IMR-90 (cell line): ENCODE results near the gene MAD2L2. TPM values are rescaled to one million over a fixed set of nuclear protein-coding genes. Genes with fewer than 3 reads are reported as not detected.

Experiments
- ATAC-seq: fragments of 200-7000 bp; cut with Tn5 transposase; 2 replicates; pipeline ENCODE4 v1.9.1; 2020; ENCODE audit warnings: low read depth, mild to moderate bottlenecking, moderate library complexity
- BruUV-seq: library from RNA; stranded (reverse); fragments of 400-500 nt; replicated peaks from 2 replicates; lab custom pipeline; 2021; lab: Mats Ljungman, UMichigan
- CTCF ChIA-PET: fragments of 300-600 bp; formaldehyde crosslinking; extraction: SDS; loops from one replicate; lab custom pipeline; 2021; ENCODE audit warnings: antibody characterized with exemption; lab: Yijun Ruan, JAX
- POLR2A ChIA-PET: fragments of 300-600 bp; sonication (Branson Sonifier 250); formaldehyde crosslinking; loops from one replicate; lab custom pipeline; 2022; ENCODE audit warnings: antibody characterized with exemption; ENCODE audit not compliant: unreplicated experiment; lab: Charles Lee
- DNase-seq: peaks from one replicate; pipeline ENCODE4 v3.0.0; 2013
- H2AFZ ChIP-seq: replicated peaks from 2 replicates; pipeline ENCODE3; 2013; ENCODE audit warnings: low read length, mild to moderate bottlenecking; ENCODE audit not compliant: poor library complexity
- H2AK5ac ChIP-seq: 2 replicates; pipeline ENCODE4 v1.6.1; 2013; ENCODE audit warnings: low read depth, low read length, inconsistent platforms
- H2AK9ac ChIP-seq: replicated peaks from 2 replicates; pipeline ENCODE3; 2013; ENCODE audit warnings: mild to moderate bottlenecking, low read depth, low read length, moderate library complexity; ENCODE audit not compliant: poor library complexity
- H2BK120ac ChIP-seq: 2 replicates; pipeline ENCODE4 v1.6.1; 2013; ENCODE audit warnings: low read depth, low read length, inconsistent platforms
- H2BK15ac ChIP-seq: 3 replicates; pipeline ENCODE4 v1.6.1; 2013; ENCODE audit warnings: low read depth, low read length, inconsistent platforms
- H2BK20ac ChIP-seq: 2 replicates; pipeline ENCODE4 v1.6.1; 2013; ENCODE audit warnings: low read depth, mild to moderate bottlenecking, inconsistent platforms, low read length, moderate library complexity
- H2BK5ac ChIP-seq: 2 replicates; pipeline ENCODE4 v1.6.1; 2013; ENCODE audit warnings: mild to moderate bottlenecking, low read depth, low read length, inconsistent platforms; ENCODE audit not compliant: poor library complexity, severe bottlenecking
- H3K14ac ChIP-seq: replicated peaks from 2 replicates; pipeline ENCODE4 v1.6.1; 2013; ENCODE audit warnings: low read depth, low read length, inconsistent platforms
- H3K18ac ChIP-seq: 2 replicates; pipeline ENCODE4 v1.6.1; 2013; ENCODE audit warnings: low read depth, low read length, control low read depth
- H3K23ac ChIP-seq: 2 replicates; pipeline ENCODE4 v1.6.1; 2013; ENCODE audit warnings: low read depth, low read length, inconsistent platforms
- H3K27ac ChIP-seq: 2 replicates; pipeline ENCODE4 v1.5.1; 2013; ENCODE audit warnings: mild to moderate bottlenecking, control low read depth, low read length; ENCODE audit not compliant: insufficient read depth
- H3K27me3 ChIP-seq: 2 replicates; pipeline ENCODE4 v1.6.1; 2013; ENCODE audit warnings: low read length; ENCODE audit not compliant: control insufficient read depth, insufficient read depth
- H3K36me3 ChIP-seq: 2 replicates; pipeline ENCODE4 v1.6.1; 2013; ENCODE audit warnings: low read length, mixed read lengths; ENCODE audit not compliant: control insufficient read depth, insufficient read depth
- H3K4ac ChIP-seq: 2 replicates; pipeline ENCODE4 v1.6.1; 2013; ENCODE audit warnings: low read depth, low read length, inconsistent platforms
- H3K4me1 ChIP-seq: 2 replicates; pipeline ENCODE4 v1.6.1; 2013; ENCODE audit warnings: low read length, mixed read lengths; ENCODE audit not compliant: control insufficient read depth, insufficient read depth
- H3K4me2 ChIP-seq: 2 replicates; pipeline ENCODE4 v1.6.1; 2013; ENCODE audit warnings: low read depth, mild to moderate bottlenecking, control low read depth, low read length, moderate library complexity
- H3K4me3 ChIP-seq: 2 replicates; pipeline ENCODE4 v1.5.1; 2013; ENCODE audit warnings: low read depth, mild to moderate bottlenecking, control low read depth, low read length, moderate library complexity; ENCODE audit not compliant: insufficient read depth
- H3K56ac ChIP-seq: 2 replicates; pipeline ENCODE4 v1.6.1; 2013; ENCODE audit warnings: low read length, inconsistent platforms; ENCODE audit not compliant: insufficient read depth; ENCODE audit errors: extremely low read depth
- H3K79me1 ChIP-seq, 2 experiments: 2 replicates each; pipeline ENCODE4 v1.6.1; 2013; ENCODE audit warnings: low read length in 2 of 2, inconsistent platforms in 1 of 2, low read depth in 1 of 2
- H3K9ac ChIP-seq: 2 replicates; pipeline ENCODE4 v1.6.1; 2013; ENCODE audit warnings: low read depth, low read length, control low read depth
- H3K9me1 ChIP-seq: 2 replicates; pipeline ENCODE4 v1.6.1; 2013; ENCODE audit warnings: low read length, inconsistent platforms; ENCODE audit not compliant: insufficient read depth
- H3K9me3 ChIP-seq: 2 replicates; pipeline ENCODE4 v1.6.1; 2013; ENCODE audit warnings: low read length; ENCODE audit not compliant: control insufficient read depth, insufficient read depth
- H4K20me1 ChIP-seq: 2 replicates; pipeline ENCODE4 v1.6.1; 2013; ENCODE audit warnings: low read length, inconsistent platforms; ENCODE audit not compliant: insufficient read depth
- H4K5ac ChIP-seq: 2 replicates; pipeline ENCODE4 v1.6.1; 2013; ENCODE audit warnings: mild to moderate bottlenecking, low read depth, low read length, control low read depth
- H4K8ac ChIP-seq, 2 experiments: 2 replicates each; pipeline ENCODE4 v1.6.1; 2013; ENCODE audit warnings: low read depth in 2 of 2, low read length in 2 of 2, control low read depth in 1 of 2, inconsistent platforms in 1 of 2
- H4K91ac ChIP-seq: 2 replicates; pipeline ENCODE4 v1.6.1; 2013; ENCODE audit warnings: low read depth, low read length, inconsistent platforms; ENCODE audit not compliant: insufficient read depth
- CEBPB ChIP-seq: IDR thresholded peaks from 2 replicates; pipeline ENCODE4 v1.6.1; 2012; ENCODE audit warnings: low read depth, low read length, improper control_type of control experiment
- CHD1 ChIP-seq: IDR thresholded peaks from 2 replicates; pipeline ENCODE4 v1.6.1; 2012; ENCODE audit warnings: low read depth, low read length, improper control_type of control experiment
- ELK1 ChIP-seq: fragments of 150-350 bp; IDR thresholded peaks from 2 replicates; pipeline ENCODE4 v1.6.1; 2016; ENCODE audit warnings: low read depth, mild to moderate bottlenecking, low read length, moderate library complexity, borderline replicate concordance
- FOS ChIP-seq: fragments of 150-350 bp; IDR thresholded peaks from 2 replicates; pipeline ENCODE4 v1.6.1; 2016; ENCODE audit warnings: low read depth, low read length
- MXI1 ChIP-seq: IDR thresholded peaks from 2 replicates; pipeline ENCODE4 v1.6.1; 2012; ENCODE audit warnings: low read depth, mild to moderate bottlenecking, low read length, moderate library complexity, borderline replicate concordance
- NFE2L2 ChIP-seq: fragments of 150-350 bp; IDR thresholded peaks from 2 replicates; pipeline ENCODE4 v1.6.1; 2016; ENCODE audit warnings: low read depth, mild to moderate bottlenecking, low read length
- POLR2A ChIP-seq: IDR thresholded peaks from 2 replicates; pipeline ENCODE4 v1.6.1; 2012; ENCODE audit warnings: mild to moderate bottlenecking, low read depth, low read length
- RAD21 ChIP-seq: IDR thresholded peaks from 2 replicates; pipeline ENCODE4 v1.6.1; 2012; ENCODE audit warnings: low read length, improper control_type of control experiment
- RCOR1 ChIP-seq: IDR thresholded peaks from 2 replicates; pipeline ENCODE4 v1.6.1; 2012; ENCODE audit warnings: mild to moderate bottlenecking, low read length, improper control_type of control experiment; ENCODE audit not compliant: insufficient replicate concordance
- RFX5 ChIP-seq: IDR thresholded peaks from 2 replicates; pipeline ENCODE4 v1.8.0; 2012; ENCODE audit warnings: low read depth, mild to moderate bottlenecking, low read length, moderate library complexity
- SMC3 ChIP-seq: fragments of 150-350 bp; IDR thresholded peaks from 2 replicates; pipeline ENCODE4 v1.6.1; 2016; ENCODE audit warnings: low read depth, mild to moderate bottlenecking, antibody characterized with exemption, low read length, moderate library complexity
- USF2 ChIP-seq: fragments of 150-350 bp; IDR thresholded peaks from 2 replicates; pipeline ENCODE4 v1.6.1; 2017; ENCODE audit warnings: mild to moderate bottlenecking, antibody characterized with exemption, low read length, low read depth
- WGBS, 2 experiments: methylation state at CpG; one replicate each; pipeline versions ENCODE4 v1.1.5 to v1.1.7; 2013; ENCODE audit warnings: missing lambda C conversion rate in 2 of 2; ENCODE audit not compliant: insufficient read length in 1 of 2; ENCODE audit errors: extremely low coverage in 2 of 2; 5-methylcytosine and 5-hydroxymethylcytosine counted together
- dilution Hi-C: fragments of 300-500 bp; cut with HindIII; formaldehyde crosslinking; loops from one replicate; pipeline ENCODE4 v1.14.3; 2018; ENCODE audit warnings: low sequenced_read_pairs; ENCODE audit not compliant: unreplicated experiment
- in situ Hi-C: fragments of 300-500 bp; cut with MboI; formaldehyde crosslinking; loops from 3 replicates; pipeline ENCODE4 v1.14.3; 2019; ENCODE audit warnings: low sequenced_read_pairs, inconsistent platforms, mixed read lengths
- intact Hi-C: fragments of 100-400 bp; cut with micrococcal nuclease; formaldehyde crosslinking; loops from 2 replicates; pipeline ENCODE4 v1.10.0; 2022
- polyA plus RNA-seq, 3 experiments: library from polyadenylated mRNA; depleted of rRNA; stranded (reverse); fragments of >200 nt; gene quantifications; 2 replicates each; pipeline ENCODE4 v1.2.3, GENCODE V29; 2012; ENCODE audit warnings: low replicate concordance in 1 of 3
- total RNA-seq: library from RNA; depleted of rRNA; stranded (reverse); fragments of >200 nt; gene quantifications from 2 replicates; pipeline ENCODE4 v1.2.3, GENCODE V29; 2012

Gene MAD2L2
- total and polyA plus RNA-seq, 2 of the 4 experiments (the other 2 are of a cell fraction) = 44.6 to 70.9 TPM

GRCh38 chr1:11654939-11655808 is 25.8 kb downstream of the MAD2L2 start:
- Histone ChIP-seq H3K23ac (no peak overlapping the region), H3K18ac (no peak overlapping the region; the same call in 1 of the 2 replicates), H2BK20ac (no peak overlapping the region), H3K9me1 (no peaks in the 10 kb centered on the region), H4K5ac (0 out of 2 replicates have a peak overlapping the region, but pooled peaks have one; percentile 35), H3K36me3 (peaks cover 11% of the 10 kb centered on the region; the same call in 1 of the 2 replicates), H3K14ac (peak overlapping the region; percentile 59; the same call in 1 of the 2 replicates), H3K56ac (no peak overlapping the region), H2AK5ac (no peak overlapping the region), H3K79me1 (peaks cover 0 to 4% of the 10 kb centered on the region in 2 experiments; a peak in 1 of 4 replicates), H3K27me3 (peaks cover 6% of the 10 kb centered on the region; the same call in 1 of the 2 replicates), H3K4me3 (peak overlapping the region; percentile 89), H2BK5ac (no peak overlapping the region), H3K9me3 (no peaks in the 10 kb centered on the region), H2AK9ac (peak overlapping the region; percentile 52), H3K4me1 (no peaks in the 10 kb centered on the region), H3K9ac (peak overlapping the region; percentile 84), H2AFZ (peak overlapping the region; percentile 83), H2BK120ac (no peak overlapping the region), H3K27ac (no peak overlapping the region; the same call in 1 of the 2 replicates), H4K20me1 (no peaks in the 10 kb centered on the region), H3K4me2 (peak overlapping the region; percentile 96), H4K91ac (no peak overlapping the region), H2BK15ac (no peak overlapping the region), H3K4ac (peak overlapping the region; percentile 39; the same call in 1 of the 2 replicates), H4K8ac (peak overlapping the region in 1 of 2 experiments; percentile 63; a peak in 1 of 4 replicates)
- dilution Hi-C loops (no loop called here), intact Hi-C loops (loop anchor here (10.0 kb wide), 1 partner anchor 250 kb away; no protein-coding TSS in a partner anchor), in situ Hi-C loops (loop anchor here (5.0 kb wide), 1 partner anchor 62 kb away; no protein-coding TSS in a partner anchor)
- no TSS peak for BruUV-seq
- ATAC-seq = peak; percentile 42
- DNase-seq = no peak
- TF ChIP-seq POLR2A (no peak), CHD1 (no peak), RAD21 (no peak), RFX5 (no peak), RCOR1 (no peak), NFE2L2 (no peak), ELK1 (no peak), CEBPB (no peak), SMC3 (no peak), MXI1 (no peak), FOS (no peak), USF2 (no peak)
- CTCF ChIA-PET = interaction anchor here (0.7 to 1.0 kb wide), 2 partner anchors 9 to 10 kb away, joined by 3 read pairs; partner anchors contain the start of gene FBXO6
- POLR2A ChIA-PET = interaction anchor here (1.0 kb wide), 1 partner anchor 9 kb away, joined by 3 read pairs; the partner anchor contains the start of gene FBXO6
- 9% methylated on average over 10 of the region's 45 CpGs; no CpG with 5 or more reads in 1 of the 2 experiments for WGBS, 2 experiments
